H1 (cell line): ENCODE measurements around the gene CLN5. TPM values are rescaled to one million over a fixed set of nuclear protein-coding genes. Genes with fewer than 3 reads are reported as not detected.

Source experiments
- CTCF ChIA-PET: fragments of 300-600 bp; sonication (Branson Sonifier 250); formaldehyde crosslinking; loops from one replicate; lab custom pipeline; 2021; ENCODE audit not compliant: partially characterized antibody; lab: Charles Lee
- POLR2A ChIA-PET: fragments of 300-600 bp; sonication (Branson Sonifier 250); formaldehyde crosslinking; loops from one replicate; lab custom pipeline; 2021; ENCODE audit warnings: inconsistent platforms; ENCODE audit not compliant: partially characterized antibody; lab: Charles Lee
- DNase-seq, 2 experiments: peaks; one replicate each; pipeline versions ENCODE4 v3.0.0 to v3.0.0-alpha.2; 2010 to 2022; ENCODE audit warnings: low spot score in 2 of 2, low read depth in 1 of 2, mixed read lengths in 1 of 2
- FAIRE-seq: peaks from 2 replicates; lab custom pipeline; 2011; peaks lifted over from hg19 to GRCh38; lab: Jason Lieb, UNC
- H2AFZ ChIP-seq: 2 replicates; pipeline ENCODE4 v1.8.1; 2012; ENCODE audit warnings: low read length, inconsistent platforms
- H2AK5ac ChIP-seq: 2 replicates; pipeline ENCODE4 v1.6.1; 2013; ENCODE audit warnings: low read depth, low read length
- H2BK120ac ChIP-seq: replicated peaks from 2 replicates; pipeline ENCODE3; 2013; ENCODE audit warnings: low read depth, low read length, inconsistent platforms
- H2BK12ac ChIP-seq: 2 replicates; pipeline ENCODE4 v1.6.1; 2013; ENCODE audit warnings: low read depth, low read length
- H2BK15ac ChIP-seq: 2 replicates; pipeline ENCODE4 v1.6.1; 2013; ENCODE audit warnings: low read length
- H2BK20ac ChIP-seq: 2 replicates; pipeline ENCODE4 v1.6.1; 2013; ENCODE audit warnings: low read length
- H2BK5ac ChIP-seq: 2 replicates; pipeline ENCODE4 v1.6.1; 2013; ENCODE audit warnings: low read depth, low read length
- H3K14ac ChIP-seq: 2 replicates; pipeline ENCODE4 v1.6.1; 2013; ENCODE audit warnings: inconsistent platforms; ENCODE audit not compliant: insufficient read length
- H3K18ac ChIP-seq: 2 replicates; pipeline ENCODE4 v1.6.1; 2013; ENCODE audit warnings: low read length; ENCODE audit errors: extremely low read depth
- H3K23ac ChIP-seq: 2 replicates; pipeline ENCODE4 v1.6.1; 2013; ENCODE audit warnings: inconsistent platforms; ENCODE audit not compliant: insufficient read length
- H3K23me2 ChIP-seq: 2 replicates; pipeline ENCODE4 v1.6.1; 2013; ENCODE audit warnings: low read depth, low read length
- H3K27ac ChIP-seq: 2 replicates; pipeline ENCODE4 v1.6.1; 2011; ENCODE audit warnings: low read depth, low read length, inconsistent platforms
- H3K27me3 ChIP-seq, 4 experiments: replicated peaks in 1 of 4; 1 replicate in 1 of 4; 2 replicates in 3 of 4; pipeline versions ENCODE4 v1.6.1 to v1.8.1; 2011 to 2013; ENCODE audit warnings: low read length in 3 of 4, mild to moderate bottlenecking in 3 of 4, inconsistent platforms in 2 of 4, mixed read lengths in 2 of 4, moderate library complexity in 1 of 4; ENCODE audit not compliant: control insufficient read depth in 3 of 4, insufficient read depth in 3 of 4; ENCODE audit errors: extremely low read depth in 1 of 4
- H3K36me3 ChIP-seq, 4 experiments: 2 replicates each; pipeline versions ENCODE4 v1.6.1 to v1.8.1; 2011 to 2013; ENCODE audit warnings: mild to moderate bottlenecking in 4 of 4, low read length in 3 of 4, moderate library complexity in 2 of 4, control low read depth in 1 of 4, inconsistent platforms in 1 of 4; ENCODE audit not compliant: insufficient read depth in 4 of 4, control insufficient read depth in 2 of 4
- H3K4ac ChIP-seq: replicated peaks from 2 replicates; pipeline ENCODE3; 2013; ENCODE audit warnings: low read length, low read depth, mixed read lengths, inconsistent platforms; ENCODE audit not compliant: insufficient read length
- H3K4me1 ChIP-seq, 4 experiments: replicated peaks in 1 of 4; 1 replicate in 1 of 4; 2 replicates in 3 of 4; pipeline versions ENCODE4 v1.6.1 to v1.8.1; 2011 to 2013; ENCODE audit warnings: low read length in 3 of 4, inconsistent platforms in 2 of 4, mixed read lengths in 1 of 4; ENCODE audit not compliant: insufficient read depth in 4 of 4, control insufficient read depth in 3 of 4
- H3K4me2 ChIP-seq, 2 experiments: 2 replicates each; pipeline versions ENCODE4 v1.6.1 to v1.8.1; 2011 to 2013; ENCODE audit warnings: low read depth in 2 of 2, low read length in 2 of 2, control low read depth in 1 of 2, inconsistent platforms in 1 of 2, mild to moderate bottlenecking in 1 of 2; ENCODE audit not compliant: insufficient read depth in 1 of 2
- H3K4me3 ChIP-seq, 4 experiments: fragments of 200-600, 300-600 bp in 1 of 4; sonication (generic), shearing (Covaris generic), sonication (Bioruptor Twin) in 1 of 4; 2 replicates each; pipeline versions ENCODE4 v1.5.1 to v1.8.1; 2011 to 2016; ENCODE audit warnings: low read length in 4 of 4, low read depth in 3 of 4, control low read depth in 2 of 4, inconsistent platforms in 2 of 4, mild to moderate bottlenecking in 2 of 4, mixed read lengths in 1 of 4, moderate library complexity in 1 of 4; ENCODE audit not compliant: insufficient read depth in 2 of 4; ENCODE audit errors: extremely low read depth in 1 of 4
- H3K56ac ChIP-seq: replicated peaks from 2 replicates; pipeline ENCODE3; 2013; ENCODE audit warnings: low read depth, mild to moderate bottlenecking, mixed read lengths, low read length, inconsistent platforms; ENCODE audit not compliant: insufficient read length
- H3K79me1 ChIP-seq: 2 replicates; pipeline ENCODE4 v1.6.1; 2013; ENCODE audit warnings: low read depth, low read length, control low read depth
- H3K79me2 ChIP-seq, 2 experiments: 2 replicates each; pipeline versions ENCODE4 v1.6.1 to v1.8.1; 2012 to 2013; ENCODE audit warnings: low read length in 2 of 2, mild to moderate bottlenecking in 2 of 2, inconsistent platforms in 1 of 2; ENCODE audit not compliant: insufficient read depth in 2 of 2, control insufficient read depth in 1 of 2
- H3K9ac ChIP-seq, 4 experiments: replicated peaks in 1 of 4; 1 replicate in 1 of 4; 2 replicates in 3 of 4; pipeline versions ENCODE4 v1.6.1 to v1.8.1; 2011 to 2013; ENCODE audit warnings: low read depth in 3 of 4, low read length in 3 of 4, control low read depth in 2 of 4, mild to moderate bottlenecking in 2 of 4, moderate library complexity in 2 of 4, inconsistent platforms in 1 of 4; ENCODE audit errors: extremely low read depth in 1 of 4
- H3K9me3 ChIP-seq, 2 experiments: 2 replicates each; pipeline versions ENCODE4 v1.6.1 to v1.8.1; 2012 to 2013; ENCODE audit warnings: mild to moderate bottlenecking in 2 of 2, moderate library complexity in 2 of 2, control low read depth in 1 of 2, inconsistent platforms in 1 of 2, low read depth in 1 of 2, low read length in 1 of 2, mixed read lengths in 1 of 2; ENCODE audit not compliant: insufficient read depth in 2 of 2
- H4K20me1 ChIP-seq, 2 experiments: replicated peaks in 1 of 2; 2 replicates each; pipeline versions ENCODE3 to v1.8.1; 2011 to 2013; ENCODE audit warnings: inconsistent platforms in 2 of 2, low read length in 2 of 2, mild to moderate bottlenecking in 1 of 2; ENCODE audit not compliant: insufficient read depth in 2 of 2, control insufficient read depth in 1 of 2
- H4K5ac ChIP-seq: 2 replicates; pipeline ENCODE4 v1.6.1; 2013; ENCODE audit warnings: low read length, low read depth, mixed read lengths, inconsistent platforms; ENCODE audit not compliant: insufficient read length
- H4K8ac ChIP-seq: 2 replicates; pipeline ENCODE4 v1.8.0; 2013; ENCODE audit warnings: mild to moderate bottlenecking, moderate library complexity, low read length, inconsistent platforms; ENCODE audit not compliant: insufficient read depth; ENCODE audit errors: extremely low read depth
- H4K91ac ChIP-seq: replicated peaks from 2 replicates; pipeline ENCODE3; 2013; ENCODE audit warnings: low read length, mixed read lengths, inconsistent platforms; ENCODE audit not compliant: insufficient read length
- EZH2 ChIP-seq: fragments of 200-600 bp; sonication (generic); IDR thresholded peaks from 2 replicates; pipeline ENCODE4 v1.7.1; 2012; ENCODE audit warnings: low read depth, mild to moderate bottlenecking, moderate library complexity, low read length, inconsistent platforms; ENCODE audit not compliant: severe bottlenecking
- JUN ChIP-seq: IDR thresholded peaks from 2 replicates; pipeline ENCODE4 v1.6.1; 2011; ENCODE audit warnings: low read depth, mild to moderate bottlenecking, improper control_type of control experiment, low read length
- MAFK ChIP-seq: IDR thresholded peaks from 2 replicates; pipeline ENCODE4 v1.6.1; 2012; ENCODE audit warnings: low read depth, mild to moderate bottlenecking, improper control_type of control experiment, low read length
- NANOG ChIP-seq: IDR thresholded peaks from 2 replicates; pipeline ENCODE4 v1.6.1; 2011; ENCODE audit warnings: low read length, low read depth, mild to moderate bottlenecking, inconsistent platforms; ENCODE audit not compliant: insufficient read depth, poor library complexity, severe bottlenecking
- SAP30 ChIP-seq: fragments of 300-600 bp; sonication (generic); IDR thresholded peaks from 2 replicates; pipeline ENCODE4 v1.7.1; 2012; ENCODE audit warnings: low read length, moderate library complexity, mild to moderate bottlenecking, inconsistent platforms; ENCODE audit not compliant: insufficient read depth, insufficient replicate concordance
- TAF1 ChIP-seq: IDR thresholded peaks from 2 replicates; pipeline ENCODE4 v1.6.1; 2011; ENCODE audit warnings: mild to moderate bottlenecking, low read depth, low read length
- ZNF274 ChIP-seq: IDR thresholded peaks from 2 replicates; pipeline ENCODE4 v1.7.0; 2012; ENCODE audit warnings: low read length, borderline replicate concordance; ENCODE audit errors: extremely low read depth
- WGBS, 2 experiments: shearing (Covaris generic) in 1 of 2; methylation state at CpG; one replicate each; pipeline versions ENCODE4 v1.1.6 to v1.1.7; 2013 to 2015; ENCODE audit warnings: low lambda C conversion rate in 2 of 2, mixed read lengths in 2 of 2, inconsistent platforms in 1 of 2, low coverage in 1 of 2, missing lambda C conversion rate in 1 of 2; ENCODE audit not compliant: insufficient replicate concordance in 2 of 2, insufficient coverage in 1 of 2, insufficient read length in 1 of 2; ENCODE audit errors: extremely low coverage in 1 of 2, missing lambda C conversion rate in 1 of 2; 5-methylcytosine and 5-hydroxymethylcytosine counted together
- polyA plus RNA-seq, 7 experiments: library from polyadenylated mRNA; depleted of rRNA in 3 of 7; stranded (reverse) in 5 of 7; unstranded in 2 of 7; fragments of >200 nt in 5 of 7; fragments of 200-250 nt in 2 of 7; gene quantifications; 1 replicate in 5 of 7; 2 replicates in 1 of 7; 4 replicates in 1 of 7; pipeline versions ENCODE4 v1.2.1 to v1.2.3, GENCODE V29; 2011 to 2013; ENCODE audit warnings: missing spikeins in 2 of 7, mixed read lengths in 2 of 7
- total RNA-seq: library from RNA; stranded (reverse); fragmentation: NEBNext Ultra II Directional; extraction: Animal tissue kit (Norgen Biotek cat#: 25700); gene quantifications from 2 replicates; pipeline ENCODE4 v1.2.1, GENCODE V29; 2021

The CLN5 gene
- total and polyA plus RNA-seq, 2 of the 8 experiments (the other 6 are each of a cell fraction or from before 2014, with no cell fraction given): 5.3 to 10.1 TPM

GRCh38 chr13:76983676-76984075, 8.2 kb upstream of the CLN5 start:
- Histone ChIP-seq H2BK5ac (no peak overlapping the region), H4K20me1 (no peaks in the 10 kb centered on the region), H3K79me2 (no peaks in the 10 kb centered on the region), H2BK20ac (no peak overlapping the region), H3K27me3 (no peaks in the 10 kb centered on the region), H3K4me3 (no peak overlapping the region), H3K27ac (no peak overlapping the region), H2BK15ac (no peak overlapping the region), H2AFZ (no peak overlapping the region), H3K79me1 (no peaks in the 10 kb centered on the region), H4K5ac (no peak overlapping the region), H3K4me1 (no peaks in the 10 kb centered on the region), H2BK12ac (no peak overlapping the region), H3K4me2 (no peak overlapping the region), H2BK120ac (no peak overlapping the region), H4K91ac (no peak overlapping the region), H3K36me3 (no peaks in the 10 kb centered on the region), H2AK5ac (no peak overlapping the region), H3K23ac (no peak overlapping the region), H3K9ac (no peak overlapping the region), H3K56ac (no peak overlapping the region), H3K9me3 (no peaks in the 10 kb centered on the region), H3K23me2 (no peaks in the 10 kb centered on the region), H4K8ac (no peak overlapping the region), H3K4ac (no peak overlapping the region), H3K14ac (no peak overlapping the region), H3K18ac (no peak overlapping the region)
- CTCF ChIA-PET: interaction anchor here (4.0 kb wide), 1 partner anchor 18 kb away, joined by 20 read pairs; no protein-coding TSS in a partner anchor
- WGBS, 2 experiments: 83% methylated on average over 5 of the region's 5 CpGs; no CpG with 5 or more reads in 1 of the 2 experiments
- FAIRE-seq (no peak), DNase-seq (no peak)
- POLR2A ChIA-PET: no interaction called here
- TF ChIP-seq EZH2 (no peak), NANOG (no peak), ZNF274 (no peak), TAF1 (no peak), JUN (no peak), SAP30 (no peak), MAFK (no peak)
